T-helper 17 cell (primary cell): ENCODE data around the gene DTNB. TPM values are rescaled to one million over a fixed set of nuclear protein-coding genes. Genes with fewer than 3 reads are reported as not detected.
A peak's percentile ranks its signal among the peaks of the same experiment; 100 is the strongest.

Source experiments
- ATAC-seq: fragments of 150-1000 bp; cut with Tn5 transposase; 2 replicates; pipeline ENCODE4 v1.10.0; 2021; ENCODE audit warnings: mild to moderate bottlenecking, moderate library complexity
- DNase-seq, 3 donors: peaks; one replicate each; pipeline versions ENCODE4 v3.0.0 to v3.0.0-alpha.2; 2020 to 2021
- H3K9me3 ChIP-seq: one replicate; pipeline ENCODE4 v1.7.0; 2013; ENCODE audit warnings: low read length, mild to moderate bottlenecking; ENCODE audit not compliant: control insufficient read depth, poor library complexity, severe bottlenecking
- H3K27ac Mint-ChIP-seq: one replicate; pipeline ENCODE4 v1.8.0; 2022; ENCODE audit warnings: mild to moderate bottlenecking, moderate library complexity, mixed read lengths
- H3K27me3 Mint-ChIP-seq: one replicate; pipeline ENCODE4 v1.8.0; 2022; ENCODE audit warnings: mixed read lengths
- H3K36me3 Mint-ChIP-seq: one replicate; pipeline ENCODE4 v1.8.0; 2022; ENCODE audit warnings: low read depth, mixed read lengths
- H3K4me1 Mint-ChIP-seq: one replicate; pipeline ENCODE4 v1.8.0; 2022; ENCODE audit warnings: mild to moderate bottlenecking, mixed read lengths
- H3K4me3 Mint-ChIP-seq: one replicate; pipeline ENCODE4 v1.8.0; 2022; ENCODE audit warnings: mild to moderate bottlenecking, moderate library complexity, mixed read lengths
- total RNA-seq, 4 donors: library from RNA in 2 of 4; stranded (reverse) in 2 of 4; gene quantifications; one replicate each; pipeline ENCODE4 v1.2.3 and lab custom pipeline; 2022 to 2026

DTNB gene
- total RNA-seq, 2 donors from 2014 or later = 32.3 to 36.3 TPM

DNA sequence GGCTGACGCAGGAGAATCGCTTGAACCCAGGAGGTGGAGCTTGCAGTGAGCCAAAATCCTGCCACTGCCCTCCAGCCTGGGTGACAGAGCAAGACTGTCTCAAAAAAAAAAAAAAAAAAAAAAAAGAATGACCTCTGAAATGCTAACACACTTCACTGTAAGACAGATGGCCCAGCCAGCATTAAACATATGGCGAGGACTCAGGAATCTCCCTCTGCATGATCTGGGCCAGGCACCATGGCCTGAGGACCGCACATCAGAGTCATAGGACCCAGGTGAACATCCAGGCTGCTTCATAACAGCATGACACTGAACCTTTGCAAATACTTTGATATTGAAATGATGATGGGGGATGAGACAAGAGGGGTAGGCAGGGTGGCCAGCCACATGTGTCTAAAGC, 275.6 kb downstream of the DTNB start:
- Mint-ChIP-seq H3K27ac (no peak overlapping the region), H3K4me3 (no peak overlapping the region), H3K4me1 (peaks cover 7% of the 10 kb centered on the region), H3K27me3 (no peaks in the 10 kb centered on the region), H3K36me3 (no peaks in the 10 kb centered on the region)
- no peaks in the 10 kb centered on the region for H3K9me3 ChIP-seq
- DNase-seq (no peak), ATAC-seq (no peak)

- H3K36me3 Mint-ChIP-seq = peaks cover 17% of the 10 kb centered on the region
These were observed 284.2 kb downstream of the DTNB start for GRCh38 chr2:25389161-25389560.

GRCh38 chr2:25388491-25388890, 284.9 kb downstream of the DTNB start:
- H3K9me3 ChIP-seq = no peaks in the 10 kb centered on the region
- ATAC-seq (no peak), DNase-seq (no peak)
- peaks cover 10% of the 10 kb centered on the region for H3K4me1 Mint-ChIP-seq
- peaks cover 17% of the 10 kb centered on the region for H3K36me3 Mint-ChIP-seq
- H3K27me3 Mint-ChIP-seq = no peaks in the 10 kb centered on the region
- H3K27ac Mint-ChIP-seq = no peak overlapping the region
- H3K4me3 Mint-ChIP-seq = no peak overlapping the region

More at GRCh38 chr2:25389161-25389560, 284.2 kb downstream of the DTNB start:
- Mint-ChIP-seq H3K27me3 (no peaks in the 10 kb centered on the region), H3K27ac (no peak overlapping the region), H3K4me1 (peaks cover 12% of the 10 kb centered on the region), H3K4me3 (no peak overlapping the region)
- ATAC-seq (no peak), DNase-seq (no peak)
- no peaks in the 10 kb centered on the region for H3K9me3 ChIP-seq

DNA sequence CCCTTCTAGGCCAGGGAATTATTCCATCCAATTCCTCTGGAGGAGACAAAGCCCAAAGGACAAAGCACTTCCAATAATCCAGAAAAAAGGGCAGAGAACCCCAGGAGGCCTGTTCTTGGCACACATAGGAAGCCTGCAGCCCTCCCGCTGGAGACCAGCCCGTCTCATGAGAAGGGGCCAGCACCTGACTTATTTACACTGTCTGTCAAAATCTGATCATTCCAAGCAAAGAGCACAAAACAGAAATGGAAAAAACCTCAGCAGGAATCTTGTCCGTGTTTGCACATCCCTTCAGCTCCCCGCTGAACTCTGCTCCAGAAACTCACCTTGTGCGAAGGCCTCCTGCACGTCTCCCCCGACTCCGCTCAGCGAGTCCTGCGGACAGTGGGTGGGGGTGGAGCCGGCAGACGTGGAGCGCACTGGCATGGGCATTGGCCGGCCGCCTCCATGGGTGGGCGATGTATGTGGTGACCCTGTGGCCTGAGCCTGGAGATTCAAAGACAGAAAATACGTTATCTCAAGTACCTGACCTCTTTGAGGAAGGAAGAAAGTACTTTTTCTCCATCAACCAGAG, 285.4 kb downstream of the DTNB start:
- H3K27me3 Mint-ChIP-seq = no peaks in the 10 kb centered on the region
- peak overlapping the region; percentile 67 for H3K27ac Mint-ChIP-seq
- no peak for DNase-seq
- H3K4me3 Mint-ChIP-seq = peak overlapping the region; percentile 66
- H3K4me1 Mint-ChIP-seq = peaks cover 10% of the 10 kb centered on the region
- H3K36me3 Mint-ChIP-seq = peaks cover 17% of the 10 kb centered on the region
- no peak for ATAC-seq
- H3K9me3 ChIP-seq = no peaks in the 10 kb centered on the region

DNA sequence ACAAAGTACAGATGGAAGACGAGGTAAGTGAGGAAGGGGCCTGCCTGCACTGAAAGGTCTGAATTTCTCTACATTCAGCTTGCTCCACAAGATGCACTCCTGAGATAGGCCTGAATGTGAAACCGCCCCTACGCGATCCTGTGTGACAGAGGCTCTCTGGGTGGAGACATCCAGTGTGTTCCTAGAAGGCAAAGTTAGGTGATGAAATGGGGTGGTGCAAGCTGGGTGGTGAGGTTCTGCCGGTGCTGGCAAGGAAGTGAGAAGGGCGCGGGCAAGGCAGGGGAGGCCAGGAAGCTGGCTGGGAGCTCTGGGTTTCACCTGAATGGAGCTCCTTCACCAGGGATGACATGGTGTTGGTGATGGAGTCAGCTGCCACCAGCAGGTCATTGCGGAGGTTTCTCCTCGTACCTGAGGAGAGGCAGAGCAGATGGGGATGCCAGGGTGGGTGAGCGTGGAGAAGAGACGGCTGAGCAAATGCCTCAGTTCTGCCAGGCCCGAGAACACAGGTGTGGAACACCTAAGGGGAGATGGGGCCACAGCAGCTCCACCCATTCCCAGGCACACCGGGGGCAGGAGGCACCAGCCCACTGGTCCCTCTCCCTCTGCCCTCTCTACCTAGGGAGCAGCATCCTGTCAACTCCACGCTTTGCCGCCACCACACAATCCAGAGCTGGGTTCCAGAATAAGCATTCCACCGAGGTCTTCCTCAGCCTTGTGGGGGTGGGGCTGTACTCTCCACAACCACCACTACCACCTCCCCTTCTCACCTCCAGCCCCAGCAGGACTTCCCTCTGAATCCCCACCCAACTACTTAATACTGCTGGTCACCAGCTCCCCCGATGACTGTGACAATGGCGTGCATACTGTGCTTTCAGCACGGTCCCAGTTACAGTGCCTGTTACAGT, 286.2 kb downstream of the DTNB start:
- H3K9me3 ChIP-seq = no peaks in the 10 kb centered on the region
- Mint-ChIP-seq H3K27me3 (no peaks in the 10 kb centered on the region), H3K36me3 (peaks cover 17% of the 10 kb centered on the region), H3K4me1 (peaks cover 8% of the 10 kb centered on the region), H3K4me3 (peak overlapping the region; percentile 66), H3K27ac (peak overlapping the region; percentile 67)
- no peak for ATAC-seq
- no peak for DNase-seq

DNA sequence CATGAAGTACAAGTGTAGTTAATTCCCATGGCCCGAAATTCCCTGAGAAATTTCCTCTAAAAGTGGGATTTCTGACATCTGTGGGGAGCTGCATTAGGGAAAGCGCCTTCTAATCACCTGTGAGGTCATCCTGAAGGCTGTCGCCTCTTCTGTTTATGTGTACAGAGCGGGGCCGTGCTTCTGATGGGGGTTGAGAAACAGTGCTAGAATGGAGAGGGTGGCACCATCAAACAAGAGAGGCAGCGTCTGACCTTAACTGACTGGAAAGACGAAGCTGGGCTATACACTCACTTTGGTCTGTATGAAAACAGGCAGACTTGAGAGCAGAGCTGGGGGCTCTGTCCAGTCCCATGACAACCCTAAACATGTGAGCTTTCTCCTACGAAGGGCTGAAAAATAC, 287.5 kb downstream of the DTNB start:
- ATAC-seq (no peak), DNase-seq (no peak)

GRCh38 chr2:25383806-25384205, 289.6 kb downstream of the DTNB start:
- no peaks in the 10 kb centered on the region for H3K9me3 ChIP-seq
- peaks cover 15% of the 10 kb centered on the region for H3K36me3 Mint-ChIP-seq
- H3K4me1 Mint-ChIP-seq = peaks cover 20% of the 10 kb centered on the region
- DNase-seq (no peak), ATAC-seq (no peak)
- H3K4me3 Mint-ChIP-seq = no peak overlapping the region
- no peak overlapping the region for H3K27ac Mint-ChIP-seq
- no peaks in the 10 kb centered on the region for H3K27me3 Mint-ChIP-seq

More for the DNA sequence above, 287.5 kb downstream of the DTNB start:
- Mint-ChIP-seq H3K27ac (no peak overlapping the region), H3K4me1 (peaks cover 10% of the 10 kb centered on the region), H3K36me3 (peaks cover 15% of the 10 kb centered on the region), H3K27me3 (no peaks in the 10 kb centered on the region), H3K4me3 (no peak overlapping the region)
- no peaks in the 10 kb centered on the region for H3K9me3 ChIP-seq

GRCh38 chr2:25381502-25381901, 291.9 kb downstream of the DTNB start:
- no peaks in the 10 kb centered on the region for H3K9me3 ChIP-seq
- ATAC-seq (no peak), DNase-seq (no peak)
- H3K4me3 Mint-ChIP-seq = no peak overlapping the region
- H3K27ac Mint-ChIP-seq = peak overlapping the region; percentile 77
- peaks cover 3% of the 10 kb centered on the region for H3K36me3 Mint-ChIP-seq
- no peaks in the 10 kb centered on the region for H3K27me3 Mint-ChIP-seq
- peaks cover 24% of the 10 kb centered on the region for H3K4me1 Mint-ChIP-seq

- H3K36me3 Mint-ChIP-seq = peaks cover 2% of the 10 kb centered on the region
- no peaks in the 10 kb centered on the region for H3K9me3 ChIP-seq
- DNase-seq = no peak
- H3K27ac Mint-ChIP-seq = peak overlapping the region; percentile 74
- H3K27me3 Mint-ChIP-seq = no peaks in the 10 kb centered on the region
- ATAC-seq = no peak
- H3K4me3 Mint-ChIP-seq = peak overlapping the region; percentile 45
- peaks cover 29% of the 10 kb centered on the region for H3K4me1 Mint-ChIP-seq
These were observed 292.6 kb downstream of the DTNB start for GRCh38 chr2:25380586-25381375.

DNA sequence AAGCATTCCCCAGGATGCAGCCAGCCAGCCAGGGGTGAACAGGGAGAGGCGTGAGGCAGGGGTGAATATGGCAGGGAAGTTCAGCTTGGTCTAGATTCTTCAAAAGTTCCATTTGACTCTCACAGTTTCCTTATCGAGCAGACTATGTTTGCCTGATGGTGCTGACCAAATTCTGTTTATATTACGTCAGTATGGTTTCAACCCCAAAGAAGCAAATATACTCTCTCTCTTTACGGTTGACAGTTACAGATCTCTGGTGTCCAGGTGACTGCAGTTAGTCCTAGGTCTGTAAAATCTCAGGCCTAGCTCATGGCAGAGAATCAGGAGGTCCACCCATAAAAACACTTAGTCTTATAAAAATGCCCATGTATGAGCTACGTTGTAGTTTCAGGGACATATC, 293.4 kb downstream of the DTNB start:
- H3K4me3 Mint-ChIP-seq = no peak overlapping the region
- peak overlapping the region; percentile 74 for H3K27ac Mint-ChIP-seq
- no peaks in the 10 kb centered on the region for H3K27me3 Mint-ChIP-seq
- H3K9me3 ChIP-seq = no peaks in the 10 kb centered on the region
- peaks cover 2% of the 10 kb centered on the region for H3K36me3 Mint-ChIP-seq
- peaks cover 30% of the 10 kb centered on the region for H3K4me1 Mint-ChIP-seq
- DNase-seq (no peak), ATAC-seq (no peak)

GRCh38 chr2:25379535-25379934, 293.8 kb downstream of the DTNB start:
- H3K27me3 Mint-ChIP-seq = no peaks in the 10 kb centered on the region
- peaks cover 2% of the 10 kb centered on the region for H3K36me3 Mint-ChIP-seq
- H3K4me3 Mint-ChIP-seq = no peak overlapping the region
- H3K9me3 ChIP-seq = no peaks in the 10 kb centered on the region
- peak overlapping the region; percentile 74 for H3K27ac Mint-ChIP-seq
- ATAC-seq (no peak), DNase-seq (no peak)
- peaks cover 30% of the 10 kb centered on the region for H3K4me1 Mint-ChIP-seq

- Mint-ChIP-seq H3K27me3 (no peaks in the 10 kb centered on the region), H3K4me1 (peaks cover 30% of the 10 kb centered on the region), H3K27ac (peak overlapping the region; percentile 74), H3K4me3 (no peak overlapping the region), H3K36me3 (peaks cover 2% of the 10 kb centered on the region)
- H3K9me3 ChIP-seq = no peaks in the 10 kb centered on the region
- DNase-seq (no peak), ATAC-seq (no peak)
These were observed 294.5 kb downstream of the DTNB start for GRCh38 chr2:25378731-25379490.
